Large intestine (tissue), 3 donors: ENCODE results near the gene FHOD3. TPM values are rescaled to one million over a fixed set of nuclear protein-coding genes. Genes with fewer than 3 reads are reported as not detected.

Experiments
- DNase-seq, 2 donors: peaks; one replicate each; pipeline versions ENCODE4 v3.0.0 to v3.0.0-alpha.2; 2013
- H3K27ac ChIP-seq: one replicate; pipeline ENCODE4 v1.5.1; 2013; ENCODE audit warnings: low read length
- H3K27me3 ChIP-seq: 2 replicates; pipeline ENCODE4 v1.6.1; 2013; ENCODE audit warnings: low read length; ENCODE audit not compliant: control insufficient read depth, insufficient read depth
- H3K36me3 ChIP-seq: 2 replicates; pipeline ENCODE4 v1.6.1; 2013; ENCODE audit warnings: low read length; ENCODE audit not compliant: control insufficient read depth, insufficient read depth
- H3K4me1 ChIP-seq: one replicate; pipeline ENCODE4 v1.6.1; 2013; ENCODE audit warnings: low read length; ENCODE audit not compliant: control insufficient read depth, insufficient read depth
- H3K4me3 ChIP-seq: one replicate; pipeline ENCODE4 v1.5.1; 2013; ENCODE audit warnings: low read length
- H3K9me3 ChIP-seq: one replicate; pipeline ENCODE4 v1.6.1; 2013; ENCODE audit warnings: mild to moderate bottlenecking, low read depth, low read length, moderate library complexity; ENCODE audit not compliant: control insufficient read depth
- WGBS: methylation state at CpG from one replicate; pipeline ENCODE4 v1.1.5; 2013; ENCODE audit warnings: low lambda C conversion rate; ENCODE audit not compliant: insufficient coverage; 5-methylcytosine and 5-hydroxymethylcytosine counted together
- polyA plus RNA-seq: library from polyadenylated mRNA; unstranded; fragments of 120-200 nt; gene quantifications from one replicate; pipeline ENCODE4 v1.2.1, GENCODE V29; 2013

FHOD3 gene
- polyA plus RNA-seq, 1 donor, result 10.5 TPM

GRCh38 chr18:36420826-36421225 is 123.3 kb downstream of the FHOD3 start:
- Histone ChIP-seq H3K4me1 (no peaks in the 10 kb centered on the region), H3K4me3 (no peak overlapping the region), H3K27ac (no peak overlapping the region), H3K36me3 (no peaks in the 10 kb centered on the region), H3K9me3 (no peaks in the 10 kb centered on the region), H3K27me3 (no peaks in the 10 kb centered on the region)
- no peak for DNase-seq
- no CpG with 5 or more reads among the region's 1 CpG for WGBS

GRCh38 chr18:36424741-36425142 is 127.2 kb downstream of the FHOD3 start:
- Histone ChIP-seq H3K9me3 (no peaks in the 10 kb centered on the region), H3K27ac (no peak overlapping the region), H3K36me3 (no peaks in the 10 kb centered on the region), H3K4me1 (no peaks in the 10 kb centered on the region), H3K27me3 (no peaks in the 10 kb centered on the region), H3K4me3 (no peak overlapping the region)
- peak; percentile 45 to 69 for DNase-seq
- WGBS, result 38% methylated on average over 2 of the region's 4 CpGs

GRCh38 chr18:36427369-36427768 is 129.9 kb downstream of the FHOD3 start:
- Histone ChIP-seq H3K4me1 (no peaks in the 10 kb centered on the region), H3K36me3 (no peaks in the 10 kb centered on the region), H3K27me3 (no peaks in the 10 kb centered on the region), H3K4me3 (no peak overlapping the region), H3K27ac (no peak overlapping the region), H3K9me3 (no peaks in the 10 kb centered on the region)
- no CpG with 5 or more reads among the region's 3 CpGs for WGBS
- no peak for DNase-seq

- no peaks in the 10 kb centered on the region for H3K4me1 ChIP-seq
- 75% methylated on average over 1 of the region's 2 CpGs for WGBS
- DNase-seq, result no peak
Observed at GRCh38 chr18:36427831-36428230, 130.3 kb downstream of the FHOD3 start.

GRCh38 chr18:36428431-36429029 is 131.0 kb downstream of the FHOD3 start:
- no peak overlapping the region for H3K27ac ChIP-seq
- H3K4me1 ChIP-seq, result no peaks in the 10 kb centered on the region
- no CpG with 5 or more reads among the region's 8 CpGs for WGBS
- H3K4me3 ChIP-seq, result no peak overlapping the region
- no peaks in the 10 kb centered on the region for H3K9me3 ChIP-seq
- no peak for DNase-seq
- H3K27me3 ChIP-seq, result no peaks in the 10 kb centered on the region
- H3K36me3 ChIP-seq, result no peaks in the 10 kb centered on the region

More at GRCh38 chr18:36427831-36428230, 130.3 kb downstream of the FHOD3 start:
- no peak overlapping the region for H3K4me3 ChIP-seq
- no peaks in the 10 kb centered on the region for H3K36me3 ChIP-seq
- no peak overlapping the region for H3K27ac ChIP-seq
- no peaks in the 10 kb centered on the region for H3K27me3 ChIP-seq
- H3K9me3 ChIP-seq, result no peaks in the 10 kb centered on the region

- no peaks in the 10 kb centered on the region for H3K36me3 ChIP-seq
- DNase-seq, result no peak
- H3K27ac ChIP-seq, result no peak overlapping the region
- WGBS, result 80% methylated on average over 1 of the region's 4 CpGs
- no peaks in the 10 kb centered on the region for H3K4me1 ChIP-seq
- no peaks in the 10 kb centered on the region for H3K27me3 ChIP-seq
- no peak overlapping the region for H3K4me3 ChIP-seq
- no peaks in the 10 kb centered on the region for H3K9me3 ChIP-seq
Observed at GRCh38 chr18:36432880-36433555, 135.5 kb downstream of the FHOD3 start.

- Histone ChIP-seq H3K27me3 (no peaks in the 10 kb centered on the region), H3K4me3 (no peak overlapping the region), H3K9me3 (no peaks in the 10 kb centered on the region), H3K4me1 (no peaks in the 10 kb centered on the region), H3K27ac (no peak overlapping the region), H3K36me3 (no peaks in the 10 kb centered on the region)
- DNase-seq, result no peak
- 100% methylated on average over 2 of the region's 5 CpGs for WGBS
Observed at GRCh38 chr18:36436387-36436786, 138.9 kb downstream of the FHOD3 start.

GRCh38 chr18:36440614-36441013 is 143.1 kb downstream of the FHOD3 start:
- Histone ChIP-seq H3K27me3 (no peaks in the 10 kb centered on the region), H3K4me3 (no peak overlapping the region), H3K27ac (no peak overlapping the region), H3K4me1 (no peaks in the 10 kb centered on the region), H3K36me3 (no peaks in the 10 kb centered on the region), H3K9me3 (no peaks in the 10 kb centered on the region)
- WGBS, result 100% methylated on average over 2 of the region's 2 CpGs
- DNase-seq, result no peak

GRCh38 chr18:36441426-36442240 is 144.1 kb downstream of the FHOD3 start:
- H3K4me3 ChIP-seq, result no peak overlapping the region
- 59% methylated on average over 3 of the region's 9 CpGs for WGBS
- H3K4me1 ChIP-seq, result no peaks in the 10 kb centered on the region
- no peaks in the 10 kb centered on the region for H3K27me3 ChIP-seq
- no peak overlapping the region for H3K27ac ChIP-seq
- DNase-seq, result no peak
- no peaks in the 10 kb centered on the region for H3K36me3 ChIP-seq
- H3K9me3 ChIP-seq, result no peaks in the 10 kb centered on the region

- H3K9me3 ChIP-seq, result no peaks in the 10 kb centered on the region
- H3K27me3 ChIP-seq, result no peaks in the 10 kb centered on the region
- no peak for DNase-seq
- H3K4me1 ChIP-seq, result no peaks in the 10 kb centered on the region
- no CpG with 5 or more reads among the region's 3 CpGs for WGBS
- H3K27ac ChIP-seq, result no peak overlapping the region
- no peaks in the 10 kb centered on the region for H3K36me3 ChIP-seq
- H3K4me3 ChIP-seq, result no peak overlapping the region
Observed at GRCh38 chr18:36442717-36443116, 145.2 kb downstream of the FHOD3 start.
